Activated T-helper 2 cell treated with anti-CD3 and anti-CD28 coated beads, Interferon-gamma antibody, Interleukin-2, Interleukin-4, amounts not matched to agents 10 μg/mL and 5 μg/mL and 100 μg/mL, durations not matched to agents 14 hours and 24 hours and 36 hours (primary cell): ENCODE results near the gene PDZRN3. TPM values are rescaled to one million over a fixed set of nuclear protein-coding genes. Genes with fewer than 3 reads are reported as not detected.

Source experiments
- DNase-seq: peaks from one replicate; pipeline ENCODE4 v3.0.0; 2021; ENCODE audit warnings: low spot score
- H3K27ac Mint-ChIP-seq: one replicate; pipeline ENCODE4 v1.8.0; 2021; ENCODE audit warnings: mixed read lengths
- H3K27me3 Mint-ChIP-seq: one replicate; pipeline ENCODE4 v1.8.0; 2021; ENCODE audit warnings: low read depth, mixed read lengths
- H3K36me3 Mint-ChIP-seq: one replicate; pipeline ENCODE4 v1.8.0; 2021; ENCODE audit warnings: low read depth, mixed read lengths
- H3K4me1 Mint-ChIP-seq: one replicate; pipeline ENCODE4 v1.8.0; 2021; ENCODE audit warnings: low read depth, mixed read lengths
- H3K4me3 Mint-ChIP-seq: one replicate; pipeline ENCODE4 v1.8.0; 2021; ENCODE audit warnings: low read depth, mild to moderate bottlenecking, moderate library complexity, mixed read lengths
- H3K9me3 Mint-ChIP-seq: one replicate; pipeline ENCODE4 v1.8.0; 2021; ENCODE audit warnings: mixed read lengths
- intact Hi-C: fragments of 100-400 bp; cut with micrococcal nuclease; formaldehyde crosslinking; loops from one replicate; pipeline ENCODE4 v1.15.1; 2023
- total RNA-seq: library from RNA; stranded (reverse); gene quantifications from 2 replicates; pipeline ENCODE4 v1.2.3, GENCODE V29; 2022

PDZRN3 gene
- total RNA-seq, 1 donor from 2014 or later = not detected

DNA sequence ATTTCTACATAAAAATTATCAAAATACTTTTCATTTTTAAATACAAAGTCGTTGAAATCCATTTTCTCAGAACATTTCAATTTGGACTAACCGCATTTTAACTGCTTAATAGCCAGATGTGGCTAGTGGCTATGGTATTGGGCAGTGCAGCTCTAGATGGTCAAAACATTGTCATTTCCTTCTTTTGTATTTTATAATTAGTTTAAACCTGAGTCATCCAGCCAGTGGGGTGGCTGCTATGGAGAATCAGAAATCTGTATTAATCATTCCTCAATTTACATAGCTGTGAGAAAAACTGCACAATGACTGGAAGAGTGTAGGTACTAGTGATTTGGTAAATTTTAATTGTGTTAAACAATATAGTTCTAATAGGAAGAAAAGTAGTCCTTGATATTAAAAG, 245.3 kb downstream of the PDZRN3 start:
- no peaks in the 10 kb centered on the region for H3K36me3 Mint-ChIP-seq
- intact Hi-C loops = no loop called here
- DNase-seq = no peak
- no peak overlapping the region for H3K27ac Mint-ChIP-seq
- no peaks in the 10 kb centered on the region for H3K27me3 Mint-ChIP-seq
- H3K9me3 Mint-ChIP-seq = peaks cover 5% of the 10 kb centered on the region
- no peak overlapping the region for H3K4me3 Mint-ChIP-seq
- no peaks in the 10 kb centered on the region for H3K4me1 Mint-ChIP-seq

DNA sequence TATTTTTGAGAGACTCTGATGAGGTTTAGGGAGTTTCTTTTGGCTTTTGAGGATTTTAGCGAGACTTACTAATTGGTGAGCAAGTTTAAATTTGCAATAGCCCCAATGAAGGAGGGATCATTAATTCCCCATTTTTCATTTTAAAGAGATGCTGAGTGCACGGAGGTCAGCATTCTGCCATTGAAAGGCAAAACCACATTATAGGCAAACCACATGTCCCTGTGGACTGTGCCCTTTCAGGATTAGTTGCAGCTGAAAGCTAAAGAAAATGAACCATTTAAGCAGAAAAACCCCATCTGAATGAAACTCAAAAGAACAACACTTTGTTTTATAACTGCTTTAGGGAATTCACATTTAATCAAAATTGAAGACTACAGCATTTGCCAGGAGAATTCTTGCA, 246.5 kb downstream of the PDZRN3 start:
- Mint-ChIP-seq H3K9me3 (peaks cover 7% of the 10 kb centered on the region), H3K27ac (no peak overlapping the region), H3K4me3 (no peak overlapping the region), H3K4me1 (no peaks in the 10 kb centered on the region), H3K36me3 (no peaks in the 10 kb centered on the region), H3K27me3 (no peaks in the 10 kb centered on the region)
- no peak for DNase-seq
- intact Hi-C loops = no loop called here

DNA sequence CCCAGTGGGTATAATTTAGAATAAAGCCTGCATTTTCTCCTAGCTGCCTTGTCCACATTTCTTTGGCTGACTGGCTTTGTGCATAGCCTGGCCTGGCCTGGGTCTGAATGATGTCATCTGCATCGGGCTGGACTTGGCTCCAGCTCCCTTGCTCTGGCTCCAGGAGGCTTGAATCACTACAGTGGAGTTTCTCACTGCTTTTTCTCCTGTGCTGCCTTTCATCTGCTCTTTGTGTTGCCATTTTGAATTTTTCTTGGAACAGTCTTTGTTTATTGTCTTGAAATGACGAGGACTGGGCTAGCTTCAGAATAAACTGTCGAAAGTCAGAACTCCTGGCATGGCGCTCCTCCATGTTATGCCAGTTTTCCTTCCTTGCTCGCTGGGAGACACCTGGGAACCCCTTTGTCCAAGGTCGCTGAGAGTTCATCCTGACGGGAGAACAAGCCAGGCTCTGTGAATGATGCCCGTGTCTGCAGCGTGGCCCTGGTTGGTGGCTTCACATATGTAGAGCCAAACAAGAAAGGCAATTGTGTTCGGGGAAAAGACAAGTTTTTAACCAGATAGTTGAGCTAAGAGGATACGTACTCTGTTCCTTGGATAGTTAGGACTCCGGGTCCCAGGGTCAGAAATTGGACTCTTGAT, 258.9 kb downstream of the PDZRN3 start:
- H3K27ac Mint-ChIP-seq = no peak overlapping the region

DNA sequence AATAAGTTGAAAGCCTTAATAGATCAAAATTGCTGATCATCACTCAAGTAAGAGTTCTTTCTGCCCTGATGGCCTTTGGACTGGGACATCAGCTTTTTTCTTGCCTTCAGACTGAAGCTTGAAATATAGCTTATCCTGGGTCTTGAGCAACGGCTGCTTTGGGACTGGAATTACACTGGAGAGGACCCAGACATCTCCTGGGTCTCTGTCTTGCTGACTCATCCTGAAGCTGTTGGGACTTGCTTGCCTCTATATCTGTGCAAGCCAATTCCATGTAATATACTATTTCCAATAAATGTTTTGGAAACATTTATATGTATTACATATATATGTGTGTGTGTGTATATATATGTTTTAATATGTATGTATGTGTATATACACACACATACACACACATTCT, 260.2 kb downstream of the PDZRN3 start:
- Mint-ChIP-seq H3K27me3 (no peaks in the 10 kb centered on the region), H3K4me3 (no peak overlapping the region), H3K4me1 (no peaks in the 10 kb centered on the region), H3K36me3 (no peaks in the 10 kb centered on the region), H3K27ac (no peak overlapping the region), H3K9me3 (no peaks in the 10 kb centered on the region)
- intact Hi-C loops = no loop called here
- no peak for DNase-seq

More for the DNA sequence above, 258.9 kb downstream of the PDZRN3 start:
- Mint-ChIP-seq H3K36me3 (no peaks in the 10 kb centered on the region), H3K27me3 (no peaks in the 10 kb centered on the region), H3K4me3 (no peak overlapping the region), H3K9me3 (no peaks in the 10 kb centered on the region), H3K4me1 (no peaks in the 10 kb centered on the region)
- no peak for DNase-seq
- intact Hi-C loops = no loop called here

DNA sequence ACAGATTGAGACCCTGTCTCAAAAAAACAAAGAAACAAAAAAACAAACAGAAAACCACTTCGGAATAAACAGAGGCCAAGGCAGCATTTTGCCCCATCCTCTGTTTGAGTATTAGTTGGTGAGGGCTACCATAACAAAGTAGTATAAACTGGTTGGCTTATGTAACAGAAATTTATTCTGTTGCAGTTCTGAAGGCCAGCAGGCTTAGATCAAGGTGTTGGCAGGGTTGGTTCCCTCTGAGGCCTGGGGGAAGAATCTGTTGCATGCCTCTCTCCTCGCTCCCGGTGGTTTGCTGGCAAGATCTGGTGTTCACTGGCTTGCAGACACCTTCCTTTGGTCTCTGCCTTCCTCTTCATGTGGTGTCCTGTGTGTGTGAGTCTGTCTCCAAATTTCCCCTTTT, 261.6 kb downstream of the PDZRN3 start:
- H3K36me3 Mint-ChIP-seq = no peaks in the 10 kb centered on the region
- no peaks in the 10 kb centered on the region for H3K9me3 Mint-ChIP-seq
- no peak overlapping the region for H3K4me3 Mint-ChIP-seq
- no peaks in the 10 kb centered on the region for H3K27me3 Mint-ChIP-seq
- H3K4me1 Mint-ChIP-seq = no peaks in the 10 kb centered on the region
- intact Hi-C loops = no loop called here
- no peak for DNase-seq
- no peak overlapping the region for H3K27ac Mint-ChIP-seq

DNA sequence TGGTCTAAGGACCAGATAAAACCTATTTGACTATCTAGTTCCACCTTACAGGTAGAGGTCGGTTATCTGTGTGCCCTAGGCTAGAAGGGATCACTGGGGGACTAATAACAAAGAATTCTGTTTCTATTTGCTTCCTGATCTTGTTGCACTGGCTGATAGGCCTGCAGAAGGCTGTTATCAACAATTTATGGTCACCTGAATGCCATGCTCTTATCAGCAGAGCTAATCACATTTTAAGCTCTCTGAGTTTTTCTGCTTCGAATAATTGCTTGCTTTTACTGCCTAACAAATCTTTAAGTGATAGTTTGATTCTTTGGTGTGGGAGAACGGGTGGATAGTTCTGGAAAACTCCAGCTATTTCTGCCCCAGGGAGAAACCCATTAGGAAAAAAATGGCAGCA, 263.1 kb downstream of the PDZRN3 start:
- Mint-ChIP-seq H3K4me3 (no peak overlapping the region), H3K27me3 (no peaks in the 10 kb centered on the region), H3K4me1 (no peaks in the 10 kb centered on the region), H3K27ac (no peak overlapping the region), H3K9me3 (no peaks in the 10 kb centered on the region), H3K36me3 (no peaks in the 10 kb centered on the region)
- DNase-seq = no peak
- intact Hi-C loops = no loop called here

DNA sequence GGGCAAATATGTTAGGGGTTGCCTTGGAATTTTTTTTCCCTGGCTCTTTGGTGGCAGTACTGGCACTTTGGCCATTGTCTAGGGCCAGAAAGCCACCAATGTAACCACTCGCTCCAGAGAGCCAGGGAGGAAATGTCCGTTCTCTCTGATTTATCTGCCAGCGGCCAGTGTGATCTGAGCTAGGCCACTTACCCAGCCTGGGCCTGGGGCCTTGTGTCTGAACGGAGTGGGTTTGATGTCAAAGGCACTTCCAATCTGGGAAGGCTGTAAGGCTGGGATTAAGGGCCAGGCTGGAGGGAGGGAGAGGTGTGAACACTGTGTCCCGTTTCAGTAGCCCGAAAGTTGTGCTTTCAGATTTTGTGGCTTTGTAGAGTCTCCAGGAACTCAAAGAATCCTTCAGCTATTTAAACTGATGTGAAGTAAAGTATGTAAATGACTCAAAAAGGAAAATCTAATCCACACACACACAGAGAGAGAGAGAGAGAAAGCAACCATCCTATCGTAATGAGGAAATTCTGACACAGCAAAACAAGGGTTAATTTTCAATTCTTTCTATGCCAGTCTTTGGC, 271.0 kb downstream of the PDZRN3 start:
- no peak overlapping the region for H3K4me3 Mint-ChIP-seq
- no peak overlapping the region for H3K27ac Mint-ChIP-seq
- intact Hi-C loops = no loop called here
- no peaks in the 10 kb centered on the region for H3K27me3 Mint-ChIP-seq
- no peak for DNase-seq
- H3K36me3 Mint-ChIP-seq = no peaks in the 10 kb centered on the region
- no peaks in the 10 kb centered on the region for H3K9me3 Mint-ChIP-seq
- no peaks in the 10 kb centered on the region for H3K4me1 Mint-ChIP-seq

DNA sequence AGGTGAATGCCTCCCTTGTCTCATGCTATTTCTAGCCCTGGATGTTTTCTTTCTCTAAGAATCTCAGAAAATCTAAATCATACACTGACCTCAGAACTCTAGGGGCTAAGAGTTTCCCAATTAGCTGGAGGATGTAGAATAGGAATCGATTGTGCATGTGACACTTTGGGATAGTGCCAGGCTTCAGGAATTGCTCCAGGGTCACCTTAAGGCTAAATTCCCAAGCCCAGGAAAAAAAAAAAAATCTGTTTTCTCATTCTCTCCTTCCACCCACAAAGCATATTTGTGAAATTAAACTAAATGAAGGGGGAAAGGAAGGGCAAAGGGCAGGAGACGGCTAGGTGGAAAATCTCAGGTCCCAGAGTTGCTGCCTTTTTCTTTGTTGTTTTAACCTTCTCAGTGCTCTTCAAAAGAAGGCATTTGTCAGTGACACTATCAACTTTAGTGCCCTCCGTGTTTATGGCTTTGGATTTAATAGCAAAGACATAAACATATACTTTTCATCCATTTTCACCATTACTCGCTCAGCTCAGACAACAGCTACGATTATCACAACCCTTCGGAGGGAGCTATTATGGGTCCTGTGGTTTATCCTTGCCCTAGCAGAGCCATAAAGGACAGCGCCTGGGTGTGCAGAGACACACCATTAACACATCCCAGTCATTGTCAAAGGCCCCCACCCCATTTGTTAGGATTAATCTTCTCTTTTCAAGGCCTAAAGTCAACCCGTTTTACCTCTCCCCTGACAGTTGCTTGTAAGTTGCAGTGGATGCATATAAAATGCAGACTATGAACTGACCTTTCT, 271.7 kb downstream of the PDZRN3 start:
- intact Hi-C loops = no loop called here
- Mint-ChIP-seq H3K27ac (no peak overlapping the region), H3K9me3 (no peaks in the 10 kb centered on the region), H3K4me3 (no peak overlapping the region), H3K36me3 (no peaks in the 10 kb centered on the region), H3K4me1 (no peaks in the 10 kb centered on the region), H3K27me3 (no peaks in the 10 kb centered on the region)
- DNase-seq = no peak

DNA sequence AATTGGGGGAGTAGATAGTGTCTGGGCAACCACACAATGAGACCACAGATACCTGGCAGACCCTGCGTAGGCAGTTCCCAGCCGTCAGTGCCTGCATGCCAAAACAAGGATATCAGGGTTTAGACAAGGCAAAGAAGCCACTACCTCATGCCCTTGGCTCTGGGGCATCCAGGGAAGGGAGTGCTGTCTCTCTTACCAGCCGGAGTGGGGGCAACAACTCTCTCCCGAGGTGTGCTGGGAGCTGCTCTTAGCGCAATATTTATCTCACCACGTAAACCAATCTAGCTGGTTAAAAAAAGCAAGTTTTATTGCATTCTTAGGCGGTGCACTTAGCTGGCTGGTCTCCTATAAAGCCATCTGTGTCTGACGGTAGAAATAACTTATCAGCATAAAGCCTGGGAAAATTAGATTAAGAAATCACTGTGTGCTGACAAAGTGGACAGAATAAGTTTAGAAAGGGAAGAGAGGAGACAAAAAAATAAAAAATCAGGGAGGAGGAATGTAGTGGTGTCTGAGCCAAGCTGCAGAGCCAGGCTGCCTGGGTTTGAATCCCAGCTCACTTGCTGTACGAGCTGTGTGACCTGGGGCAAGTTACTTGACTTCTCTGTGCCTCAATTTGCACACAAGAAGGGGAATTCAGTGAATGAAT, 273.2 kb downstream of the PDZRN3 start:
- Mint-ChIP-seq H3K27me3 (no peaks in the 10 kb centered on the region), H3K36me3 (no peaks in the 10 kb centered on the region), H3K27ac (no peak overlapping the region), H3K4me1 (no peaks in the 10 kb centered on the region), H3K4me3 (no peak overlapping the region), H3K9me3 (no peaks in the 10 kb centered on the region)
- DNase-seq = no peak
- intact Hi-C loops = no loop called here

DNA sequence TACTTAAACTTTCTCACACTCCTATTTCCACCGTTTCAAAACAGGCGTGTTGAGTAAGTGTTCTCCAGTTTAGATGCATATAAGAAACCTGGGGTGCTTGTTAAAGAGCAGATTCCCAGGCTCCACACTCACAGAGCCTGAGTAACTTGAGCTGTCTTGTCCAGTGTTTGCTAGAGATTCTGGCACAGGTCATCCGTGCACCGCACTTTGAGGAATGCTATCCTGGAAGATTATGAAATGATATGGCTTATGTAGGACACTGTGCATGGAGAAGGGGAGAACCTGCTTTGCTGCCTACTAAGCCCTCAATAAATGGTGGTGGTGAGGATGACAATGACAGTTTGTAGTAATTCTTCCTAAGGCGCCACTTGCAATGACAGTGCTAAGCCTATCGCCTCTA, 273.7 kb downstream of the PDZRN3 start:
- Mint-ChIP-seq H3K9me3 (no peaks in the 10 kb centered on the region), H3K27ac (no peak overlapping the region), H3K4me3 (no peak overlapping the region), H3K4me1 (no peaks in the 10 kb centered on the region), H3K36me3 (no peaks in the 10 kb centered on the region), H3K27me3 (no peaks in the 10 kb centered on the region)
- intact Hi-C loops = no loop called here
- no peak for DNase-seq

DNA sequence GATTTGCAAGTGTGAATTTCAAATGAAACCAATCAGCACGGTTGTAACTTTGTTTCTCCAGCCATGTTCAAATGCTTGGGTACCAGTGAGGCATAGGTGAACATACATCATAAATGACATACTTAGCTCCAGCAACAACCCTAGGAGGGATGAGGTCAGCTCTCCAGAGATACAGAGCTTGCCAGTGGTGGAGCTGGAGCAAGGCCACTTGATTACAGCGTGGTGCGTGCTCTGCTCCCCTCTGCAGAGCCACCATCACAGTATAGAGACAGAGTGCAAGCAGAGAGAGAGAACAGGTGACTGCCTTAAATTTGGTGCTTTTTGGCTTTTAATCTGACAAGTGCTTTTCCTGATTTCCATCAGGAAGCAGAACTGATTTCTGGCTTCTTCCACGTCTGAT, 275.1 kb downstream of the PDZRN3 start:
- intact Hi-C loops = no loop called here
- H3K4me1 Mint-ChIP-seq = no peaks in the 10 kb centered on the region
- no peak overlapping the region for H3K27ac Mint-ChIP-seq
- H3K36me3 Mint-ChIP-seq = no peaks in the 10 kb centered on the region
- no peak overlapping the region for H3K4me3 Mint-ChIP-seq
- no peaks in the 10 kb centered on the region for H3K27me3 Mint-ChIP-seq
- no peaks in the 10 kb centered on the region for H3K9me3 Mint-ChIP-seq
- DNase-seq = no peak

DNA sequence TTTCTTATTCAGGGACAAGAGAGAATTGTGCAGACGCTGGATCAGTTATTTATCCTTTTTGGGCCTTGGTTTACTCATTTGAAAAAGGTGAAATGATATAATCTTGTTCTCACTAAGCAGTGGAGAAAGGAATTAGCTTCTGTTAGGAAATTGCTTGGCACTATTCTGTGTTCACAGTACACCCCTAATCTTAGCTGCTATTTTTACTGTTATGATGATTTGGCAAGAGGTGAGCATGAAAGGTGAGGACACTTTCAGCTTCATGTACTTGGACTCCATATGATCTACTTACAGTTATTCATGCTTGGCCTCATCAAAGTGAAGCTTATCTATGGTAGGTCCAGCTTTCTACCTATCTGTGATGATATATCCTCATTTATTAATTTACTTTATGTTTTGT, 282.7 kb downstream of the PDZRN3 start:
- no peak for DNase-seq
- Mint-ChIP-seq H3K27me3 (no peaks in the 10 kb centered on the region), H3K4me3 (no peak overlapping the region), H3K9me3 (no peaks in the 10 kb centered on the region), H3K27ac (no peak overlapping the region), H3K4me1 (no peaks in the 10 kb centered on the region), H3K36me3 (no peaks in the 10 kb centered on the region)
- intact Hi-C loops = no loop called here
